Keratinocyte (primary cell): ENCODE measurements around the gene CEP295NL. TPM values are rescaled to one million over a fixed set of nuclear protein-coding genes. Genes with fewer than 3 reads are reported as not detected.
"Not testable (repeated sequence)": the region's sequence is repeated elsewhere in the genome, so short reads cannot be mapped to it uniquely, and the experiment has no call there.

Experiments used
- DNase-seq: peaks from one replicate; pipeline ENCODE4 v3.0.0-alpha.2; 2011; ENCODE audit warnings: low read depth, missing footprints, low spot score
- FAIRE-seq: peaks from 2 replicates; lab custom pipeline; 2011; peaks lifted over from hg19 to GRCh38; lab: Jason Lieb, UNC
- H2AFZ ChIP-seq: 2 replicates; pipeline ENCODE4 v1.6.0; 2012; ENCODE audit warnings: low read length, control low read depth, inconsistent platforms; ENCODE audit not compliant: control insufficient read depth
- H3K27ac ChIP-seq: 2 replicates; pipeline ENCODE4 v1.5.1; 2011; ENCODE audit warnings: low read length; ENCODE audit not compliant: control insufficient read depth, insufficient read depth
- H3K27me3 ChIP-seq: 3 replicates; pipeline ENCODE4 v1.6.0; 2011; ENCODE audit warnings: low read length; ENCODE audit not compliant: control insufficient read depth, insufficient read depth; ENCODE audit errors: extremely low read depth
- H3K36me3 ChIP-seq, 2 experiments: 2 replicates in 1 of 2; 3 replicates in 1 of 2; pipeline ENCODE4 v1.5.1; 2011; ENCODE audit warnings: low read length in 2 of 2, mild to moderate bottlenecking in 1 of 2; ENCODE audit not compliant: control insufficient read depth in 2 of 2, insufficient read depth in 2 of 2; ENCODE audit errors: extremely low read depth in 1 of 2
- H3K4me1 ChIP-seq: 3 replicates; pipeline ENCODE4 v1.5.1; 2011; ENCODE audit warnings: low read length; ENCODE audit not compliant: control insufficient read depth, insufficient read depth; ENCODE audit errors: extremely low read depth
- H3K4me2 ChIP-seq: 3 replicates; pipeline ENCODE4 v1.6.0; 2011; ENCODE audit warnings: low read depth, low read length; ENCODE audit not compliant: control insufficient read depth, insufficient read depth; ENCODE audit errors: extremely low read depth
- H3K4me3 ChIP-seq, 3 experiments: fragments of 200-600 bp in 1 of 3; sonication (generic) in 1 of 3; 2 replicates in 2 of 3; 3 replicates in 1 of 3; pipeline ENCODE4 v1.5.1; 2011 to 2016; ENCODE audit warnings: low read length in 3 of 3, mild to moderate bottlenecking in 3 of 3, control low read depth in 2 of 3, inconsistent platforms in 1 of 3, low read depth in 1 of 3, mixed read lengths in 1 of 3, mixed run types in 1 of 3, moderate library complexity in 1 of 3; ENCODE audit not compliant: control insufficient read depth in 2 of 3, insufficient read depth in 2 of 3; ENCODE audit errors: extremely low read depth in 1 of 3
- H3K79me2 ChIP-seq: 2 replicates; pipeline ENCODE4 v1.6.0; 2012; ENCODE audit warnings: low read length; ENCODE audit not compliant: control insufficient read depth, insufficient read depth
- H3K9ac ChIP-seq: 3 replicates; pipeline ENCODE4 v1.6.0; 2011; ENCODE audit warnings: low read length; ENCODE audit not compliant: control insufficient read depth, insufficient read depth; ENCODE audit errors: extremely low read depth
- H3K9me1 ChIP-seq: 3 replicates; pipeline ENCODE4 v1.6.0; 2011; ENCODE audit warnings: low read length; ENCODE audit not compliant: control insufficient read depth, insufficient read depth; ENCODE audit errors: extremely low read depth
- H3K9me3 ChIP-seq: 2 replicates; pipeline ENCODE4 v1.5.1; 2012; ENCODE audit warnings: low read depth, low read length; ENCODE audit not compliant: control insufficient read depth
- H4K20me1 ChIP-seq: 3 replicates; pipeline ENCODE4 v1.6.0; 2011; ENCODE audit warnings: low read length; ENCODE audit not compliant: control insufficient read depth, insufficient read depth; ENCODE audit errors: extremely low read depth
- EZH2 ChIP-seq: IDR thresholded peaks from one replicate; pipeline ENCODE4 v1.6.1; 2012; ENCODE audit warnings: inconsistent platforms, mild to moderate bottlenecking, low read length, moderate library complexity
- dilution Hi-C: fragments of 300-500 bp; cut with MboI; formaldehyde crosslinking; loops from one replicate; pipeline ENCODE4 v1.7.0; 2020; ENCODE audit warnings: low sequenced_read_pairs; ENCODE audit not compliant: extremely low pct_ligation_motif_present
- polyA plus RNA-seq, 5 experiments: library from polyadenylated mRNA; depleted of rRNA in 3 of 5; stranded (reverse) in 3 of 5; stranded (forward) in 1 of 5; unstranded in 1 of 5; fragments of >200 nt; gene quantifications; 1 replicate in 1 of 5; 2 replicates in 3 of 5; 3 replicates in 1 of 5; pipeline versions ENCODE4 v1.2.1 to v1.2.3, GENCODE V29; 2011 to 2012; ENCODE audit warnings: missing spikeins in 2 of 5, low read depth in 1 of 5, low replicate concordance in 1 of 5
- TF ChIP-seq, protein P1 (sequence below), 3 experiments: IDR thresholded peaks in 1 of 3; conservative IDR thresholded peaks in 1 of 3; optimal IDR thresholded peaks in 1 of 3; 2 replicates in 2 of 3; 3 replicates in 1 of 3; pipeline versions ENCODE3 to v1.5.1; 2011; ENCODE audit warnings: low read length in 3 of 3, mild to moderate bottlenecking in 3 of 3, moderate library complexity in 2 of 3, control low read depth in 1 of 3, inconsistent platforms in 1 of 3; ENCODE audit not compliant: insufficient read depth in 2 of 3; ENCODE audit errors: extremely low read depth in 1 of 3

The CEP295NL gene
- polyA plus RNA-seq, 1 donor (not counting 4 experiments of a cell fraction or from before 2014, with no cell fraction given): not detected

DNA sequence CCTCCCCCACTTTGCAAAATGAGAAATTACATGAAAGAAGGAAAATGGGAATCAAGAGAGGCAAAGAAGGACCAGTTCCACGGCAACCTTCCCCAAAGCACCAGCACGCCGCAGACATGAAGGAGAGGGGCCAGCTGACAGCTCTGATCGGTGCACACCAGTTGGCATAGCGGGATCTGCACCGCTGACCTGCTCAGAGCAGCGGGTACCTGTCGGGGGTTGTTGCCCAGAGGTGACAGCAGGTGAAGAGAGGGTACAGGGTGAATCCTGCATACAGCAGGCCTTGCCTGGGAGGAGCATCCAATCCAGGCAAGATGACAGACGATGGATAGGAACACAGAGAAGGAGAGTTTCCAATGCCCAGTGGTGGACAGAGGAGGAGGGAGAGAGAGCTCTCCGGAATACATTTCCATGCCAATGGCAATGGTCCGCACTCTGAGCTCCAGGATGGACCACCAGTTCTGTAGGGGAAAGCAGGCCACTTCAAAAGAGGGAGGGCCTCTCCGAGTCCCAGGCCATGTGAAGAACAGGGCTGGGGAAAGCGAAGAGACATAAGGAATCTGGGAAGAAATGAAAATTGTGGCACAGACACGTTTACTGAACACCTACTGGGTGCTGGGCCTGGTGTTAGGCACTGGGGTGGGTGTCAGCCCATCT, 24.0 kb downstream of the CEP295NL start:
- dilution Hi-C loops: no loop called here
- H2AFZ ChIP-seq: no peak overlapping the region
- H3K27me3 ChIP-seq: no peaks in the 10 kb centered on the region
- TF ChIP-seq EZH2: no peak
- TF ChIP-seq, protein P1, sequence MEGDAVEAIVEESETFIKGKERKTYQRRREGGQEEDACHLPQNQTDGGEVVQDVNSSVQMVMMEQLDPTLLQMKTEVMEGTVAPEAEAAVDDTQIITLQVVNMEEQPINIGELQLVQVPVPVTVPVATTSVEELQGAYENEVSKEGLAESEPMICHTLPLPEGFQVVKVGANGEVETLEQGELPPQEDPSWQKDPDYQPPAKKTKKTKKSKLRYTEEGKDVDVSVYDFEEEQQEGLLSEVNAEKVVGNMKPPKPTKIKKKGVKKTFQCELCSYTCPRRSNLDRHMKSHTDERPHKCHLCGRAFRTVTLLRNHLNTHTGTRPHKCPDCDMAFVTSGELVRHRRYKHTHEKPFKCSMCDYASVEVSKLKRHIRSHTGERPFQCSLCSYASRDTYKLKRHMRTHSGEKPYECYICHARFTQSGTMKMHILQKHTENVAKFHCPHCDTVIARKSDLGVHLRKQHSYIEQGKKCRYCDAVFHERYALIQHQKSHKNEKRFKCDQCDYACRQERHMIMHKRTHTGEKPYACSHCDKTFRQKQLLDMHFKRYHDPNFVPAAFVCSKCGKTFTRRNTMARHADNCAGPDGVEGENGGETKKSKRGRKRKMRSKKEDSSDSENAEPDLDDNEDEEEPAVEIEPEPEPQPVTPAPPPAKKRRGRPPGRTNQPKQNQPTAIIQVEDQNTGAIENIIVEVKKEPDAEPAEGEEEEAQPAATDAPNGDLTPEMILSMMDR (optimal IDR thresholded peaks at IDR 0.05 in 1 of 3, IDR thresholded peaks at IDR 0.05 in 1 of 3, conservative IDR thresholded peaks at IDR 0.05 in 1 of 3; ENCODE audit: extremely low read depth in 1 of 3, insufficient read depth in 2 of 3, low read length in 3 of 3): no peak
- H3K4me3 ChIP-seq: no peak overlapping the region
- no peaks in the 10 kb centered on the region for H3K9me1 ChIP-seq
- no peak overlapping the region for H3K27ac ChIP-seq
- H3K9me3 ChIP-seq: no peaks in the 10 kb centered on the region
- no peak overlapping the region for H3K4me2 ChIP-seq
- H3K79me2 ChIP-seq: no peaks in the 10 kb centered on the region
- no peak for FAIRE-seq
- no peak for DNase-seq
- H4K20me1 ChIP-seq: no peaks in the 10 kb centered on the region
- H3K9ac ChIP-seq: no peak overlapping the region
- peaks cover 7% of the 10 kb centered on the region for H3K4me1 ChIP-seq
- no peaks in the 10 kb centered on the region for H3K36me3 ChIP-seq

DNA sequence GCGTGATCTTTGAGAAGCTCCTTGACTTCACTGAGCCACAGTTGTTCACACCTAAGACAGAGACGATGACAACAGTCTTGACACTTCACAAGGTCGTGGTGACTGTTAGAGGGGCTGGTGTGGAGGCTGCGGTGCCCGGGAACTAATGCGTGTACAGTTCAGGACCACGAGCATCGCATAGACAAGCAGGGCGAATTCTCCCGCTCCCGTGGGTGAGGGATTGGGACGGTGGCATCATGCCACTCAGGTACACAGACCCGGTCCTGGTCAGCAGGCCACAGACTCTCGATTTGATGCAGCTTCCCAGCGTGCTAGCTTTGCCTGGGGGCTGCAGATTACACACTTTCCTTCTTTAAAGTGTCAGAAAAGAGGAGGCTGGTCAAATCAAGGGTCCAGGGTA, 24.7 kb downstream of the CEP295NL start:
- Histone ChIP-seq H3K27ac (no peak overlapping the region), H3K4me3 (no peak overlapping the region), H3K79me2 (no peaks in the 10 kb centered on the region), H3K9ac (no peak overlapping the region), H2AFZ (no peak overlapping the region), H3K4me1 (peaks cover 4% of the 10 kb centered on the region), H3K9me3 (no peaks in the 10 kb centered on the region), H3K36me3 (no peaks in the 10 kb centered on the region), H3K4me2 (no peak overlapping the region), H4K20me1 (no peaks in the 10 kb centered on the region), H3K9me1 (no peaks in the 10 kb centered on the region), H3K27me3 (no peaks in the 10 kb centered on the region)
- no peak for FAIRE-seq
- no peak for TF ChIP-seq EZH2
- TF ChIP-seq, protein P1 (optimal IDR thresholded peaks at IDR 0.05 in 1 of 3, IDR thresholded peaks at IDR 0.05 in 1 of 3, conservative IDR thresholded peaks at IDR 0.05 in 1 of 3; ENCODE audit: extremely low read depth in 1 of 3, insufficient read depth in 2 of 3, low read length in 3 of 3): no peak
- DNase-seq: no peak
- dilution Hi-C loops: no loop called here

DNA sequence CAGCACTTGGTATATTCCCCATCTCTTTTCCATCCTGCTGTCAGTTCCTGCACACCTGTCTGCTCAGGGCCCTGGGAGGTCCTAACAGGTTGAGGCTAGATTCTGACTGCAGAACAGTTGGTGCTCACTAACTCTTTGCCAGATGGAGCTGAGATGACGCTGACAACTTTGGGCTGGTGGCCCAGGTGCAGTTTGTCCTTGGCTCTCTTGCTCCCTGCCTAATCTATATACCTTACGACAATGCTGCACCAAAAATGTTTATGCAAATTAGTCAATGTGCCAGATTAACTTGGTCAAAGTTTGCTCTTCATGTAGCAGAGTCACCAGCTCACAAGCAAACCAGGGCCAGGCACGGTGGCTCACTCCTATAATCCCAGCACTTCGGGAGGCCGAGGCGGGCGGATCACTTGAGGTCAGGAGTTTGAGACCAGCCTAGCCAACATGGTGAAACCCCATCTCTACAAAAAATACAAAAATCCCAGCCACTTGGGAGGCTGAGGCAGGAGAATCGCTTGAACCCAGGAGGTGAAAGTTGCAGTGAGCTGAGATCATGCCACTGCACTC, 26.0 kb downstream of the CEP295NL start:
- H3K9me1 ChIP-seq, H3K4me1 ChIP-seq, dilution Hi-C loops, H3K4me3 ChIP-seq, H2AFZ ChIP-seq, DNase-seq, H3K27me3 ChIP-seq, H3K9me3 ChIP-seq, H3K9ac ChIP-seq, H4K20me1 ChIP-seq, H3K27ac ChIP-seq, H3K36me3 ChIP-seq, FAIRE-seq, H3K79me2 ChIP-seq, H3K4me2 ChIP-seq: not testable (repeated sequence)
